ENCODE data around the gene CLVS2. TPM values are rescaled to one million over a fixed set of nuclear protein-coding genes. Genes with fewer than 3 reads are reported as not detected.

CLVS2 gene
- total and polyA plus RNA-seq, 5 donors from 2014 or later = not detected

GRCh38 chr6:123062670-123063069 lies 66.6 kb downstream of the CLVS2 start:
- Histone ChIP-seq H3K4me3 (ENCODE audit: low read depth, low read length) (no peak overlapping the region), H3K4me1 (ENCODE audit: control insufficient read depth, insufficient read depth, low read length, poor library complexity, severe bottlenecking) (no peaks in the 10 kb centered on the region), H3K36me3 (ENCODE audit: control insufficient read depth, insufficient read depth, low read length) (no peaks in the 10 kb centered on the region), H3K27ac (ENCODE audit: insufficient read depth, low read length, poor library complexity, severe bottlenecking) (no peak overlapping the region), H3K27me3 (ENCODE audit: control insufficient read depth, insufficient read depth, low read length) (no peaks in the 10 kb centered on the region), H3K9me3 (ENCODE audit: control insufficient read depth in 2 of 2, low read length in 2 of 2) (no peaks in the 10 kb centered on the region)
- Mint-ChIP-seq H3K4me1 (no peaks in the 10 kb centered on the region), H3K4me3 (no peak overlapping the region), H3K27ac (no peak overlapping the region), H3K9me3 (peaks cover 0 to 6% (median 0%) of the 10 kb centered on the region in 7 donors), H3K36me3 (no peaks in the 10 kb centered on the region), H3K27me3 (no peaks in the 10 kb centered on the region)
- no peak for DNase-seq
- ATAC-seq (ENCODE audit: low read depth in 2 of 2) = no peak

GRCh38 chr6:123064038-123064437 lies 68.0 kb downstream of the CLVS2 start:
- no peak for ATAC-seq (ENCODE audit: low read depth in 2 of 2)

GRCh38 chr6:123074616-123075015 lies 78.6 kb downstream of the CLVS2 start:
- H3K4me3 ChIP-seq (ENCODE audit: low read depth, low read length) = no peak overlapping the region
- no peaks in the 10 kb centered on the region for H3K27me3 Mint-ChIP-seq
- H3K9me3 Mint-ChIP-seq = peaks cover 0 to 8% (median 2%) of the 10 kb centered on the region in 7 donors
- no peaks in the 10 kb centered on the region for H3K36me3 ChIP-seq (ENCODE audit: control insufficient read depth, insufficient read depth, low read length)
- H3K27me3 ChIP-seq (ENCODE audit: control insufficient read depth, insufficient read depth, low read length) = no peaks in the 10 kb centered on the region
- H3K9me3 ChIP-seq (ENCODE audit: control insufficient read depth in 2 of 2, low read length in 2 of 2) = no peaks in the 10 kb centered on the region
- no peak overlapping the region for H3K27ac Mint-ChIP-seq
- no peaks in the 10 kb centered on the region for H3K36me3 Mint-ChIP-seq
- no peak for DNase-seq
- H3K27ac ChIP-seq (ENCODE audit: insufficient read depth, low read length, poor library complexity, severe bottlenecking) = no peak overlapping the region
- ATAC-seq (ENCODE audit: low read depth in 2 of 2) = no peak
- H3K4me1 ChIP-seq (ENCODE audit: control insufficient read depth, insufficient read depth, low read length, poor library complexity, severe bottlenecking) = no peaks in the 10 kb centered on the region
- no peaks in the 10 kb centered on the region for H3K4me1 Mint-ChIP-seq
- H3K4me3 Mint-ChIP-seq = no peak overlapping the region

More at GRCh38 chr6:123064038-123064437, 68.0 kb downstream of the CLVS2 start:
- Histone ChIP-seq H3K4me3 (ENCODE audit: low read depth, low read length) (no peak overlapping the region), H3K27me3 (ENCODE audit: control insufficient read depth, insufficient read depth, low read length) (no peaks in the 10 kb centered on the region), H3K36me3 (ENCODE audit: control insufficient read depth, insufficient read depth, low read length) (no peaks in the 10 kb centered on the region), H3K27ac (ENCODE audit: insufficient read depth, low read length, poor library complexity, severe bottlenecking) (no peak overlapping the region), H3K4me1 (ENCODE audit: control insufficient read depth, insufficient read depth, low read length, poor library complexity, severe bottlenecking) (no peaks in the 10 kb centered on the region), H3K9me3 (ENCODE audit: control insufficient read depth in 2 of 2, low read length in 2 of 2) (no peaks in the 10 kb centered on the region)
- Mint-ChIP-seq H3K36me3 (no peaks in the 10 kb centered on the region), H3K27ac (no peak overlapping the region), H3K4me3 (no peak overlapping the region), H3K27me3 (no peaks in the 10 kb centered on the region), H3K4me1 (no peaks in the 10 kb centered on the region), H3K9me3 (peaks cover 0 to 5% (median 0%) of the 10 kb centered on the region in 7 donors)
- DNase-seq = peak in 1 of 3 donors; percentile 12

DNA sequence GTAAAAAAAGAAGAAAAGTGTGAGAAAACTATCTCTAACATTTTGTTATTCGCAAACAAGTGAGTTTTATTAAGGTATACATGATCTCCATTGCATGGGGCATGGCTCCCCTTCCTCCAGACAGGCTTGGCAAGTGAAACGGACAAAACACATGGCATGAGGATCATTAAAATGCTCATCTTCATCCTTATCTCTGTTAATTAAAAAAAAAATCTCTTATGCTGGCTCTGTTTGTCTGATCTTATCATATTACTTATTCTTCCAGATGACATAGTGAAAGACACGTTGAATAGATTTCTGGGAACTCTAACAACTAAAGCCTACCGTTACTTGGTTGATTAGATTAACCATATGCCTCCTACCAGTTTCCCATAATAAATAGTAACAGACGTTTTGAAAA lies 89.4 kb downstream of the CLVS2 start:
- Histone ChIP-seq H3K9me3 (ENCODE audit: control insufficient read depth in 2 of 2, low read length in 2 of 2) (no peaks in the 10 kb centered on the region), H3K4me1 (ENCODE audit: control insufficient read depth, insufficient read depth, low read length, poor library complexity, severe bottlenecking) (no peaks in the 10 kb centered on the region), H3K4me3 (ENCODE audit: low read depth, low read length) (no peak overlapping the region), H3K27me3 (ENCODE audit: control insufficient read depth, insufficient read depth, low read length) (no peaks in the 10 kb centered on the region), H3K27ac (ENCODE audit: insufficient read depth, low read length, poor library complexity, severe bottlenecking) (no peak overlapping the region), H3K36me3 (ENCODE audit: control insufficient read depth, insufficient read depth, low read length) (no peaks in the 10 kb centered on the region)
- no peaks in the 10 kb centered on the region for H3K27me3 Mint-ChIP-seq
- H3K4me1 Mint-ChIP-seq = no peaks in the 10 kb centered on the region
- no peak for ATAC-seq (ENCODE audit: low read depth in 2 of 2)
- H3K27ac Mint-ChIP-seq = no peak overlapping the region
- no peaks in the 10 kb centered on the region for H3K36me3 Mint-ChIP-seq
- no peak for DNase-seq
- no peak overlapping the region for H3K4me3 Mint-ChIP-seq
- peaks cover 0 to 6% (median 4%) of the 10 kb centered on the region in 7 donors for H3K9me3 Mint-ChIP-seq

DNA sequence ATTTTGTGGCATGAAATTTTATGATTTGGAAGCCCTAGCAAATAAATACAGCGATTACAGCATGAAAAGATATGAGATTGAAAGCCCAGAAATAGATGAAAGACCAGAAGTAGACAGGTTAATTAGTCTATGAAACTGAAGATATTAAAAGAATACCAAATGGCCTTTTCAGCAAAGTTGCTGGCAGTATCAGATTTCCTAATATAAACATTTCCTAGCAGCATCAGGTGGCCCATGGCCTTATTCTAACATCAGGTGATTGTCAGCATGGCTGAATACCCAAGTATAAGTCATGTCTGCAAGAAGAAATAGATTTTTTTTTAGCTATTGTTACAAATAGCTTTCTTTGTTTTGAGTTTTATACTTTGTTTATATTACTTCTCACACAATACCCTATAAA lies 93.2 kb downstream of the CLVS2 start:
- Histone ChIP-seq H3K27me3 (ENCODE audit: control insufficient read depth, insufficient read depth, low read length) (no peaks in the 10 kb centered on the region), H3K9me3 (ENCODE audit: control insufficient read depth in 2 of 2, low read length in 2 of 2) (no peaks in the 10 kb centered on the region), H3K4me3 (ENCODE audit: low read depth, low read length) (no peak overlapping the region), H3K4me1 (ENCODE audit: control insufficient read depth, insufficient read depth, low read length, poor library complexity, severe bottlenecking) (no peaks in the 10 kb centered on the region), H3K27ac (ENCODE audit: insufficient read depth, low read length, poor library complexity, severe bottlenecking) (no peak overlapping the region), H3K36me3 (ENCODE audit: control insufficient read depth, insufficient read depth, low read length) (no peaks in the 10 kb centered on the region)
- ATAC-seq (ENCODE audit: low read depth in 2 of 2) (no peak), DNase-seq (no peak)
- Mint-ChIP-seq H3K4me3 (no peak overlapping the region), H3K9me3 (peaks cover 0 to 9% (median 2%) of the 10 kb centered on the region in 7 donors), H3K27me3 (no peaks in the 10 kb centered on the region), H3K27ac (no peak overlapping the region), H3K36me3 (no peaks in the 10 kb centered on the region), H3K4me1 (no peaks in the 10 kb centered on the region)

GRCh38 chr6:123091091-123091895 lies 95.3 kb downstream of the CLVS2 start:
- Mint-ChIP-seq H3K27ac (no peak overlapping the region), H3K4me1 (no peaks in the 10 kb centered on the region), H3K9me3 (peaks cover 0 to 15% (median 2%) of the 10 kb centered on the region in 7 donors), H3K36me3 (no peaks in the 10 kb centered on the region), H3K27me3 (no peaks in the 10 kb centered on the region), H3K4me3 (no peak overlapping the region)
- Histone ChIP-seq H3K27ac (ENCODE audit: insufficient read depth, low read length, poor library complexity, severe bottlenecking) (no peak overlapping the region), H3K9me3 (ENCODE audit: control insufficient read depth in 2 of 2, low read length in 2 of 2) (no peaks in the 10 kb centered on the region), H3K27me3 (ENCODE audit: control insufficient read depth, insufficient read depth, low read length) (no peaks in the 10 kb centered on the region), H3K4me1 (ENCODE audit: control insufficient read depth, insufficient read depth, low read length, poor library complexity, severe bottlenecking) (no peaks in the 10 kb centered on the region), H3K36me3 (ENCODE audit: control insufficient read depth, insufficient read depth, low read length) (no peaks in the 10 kb centered on the region), H3K4me3 (ENCODE audit: low read depth, low read length) (no peak overlapping the region)
- no peak for ATAC-seq (ENCODE audit: low read depth in 2 of 2)
- no peak for DNase-seq

DNA sequence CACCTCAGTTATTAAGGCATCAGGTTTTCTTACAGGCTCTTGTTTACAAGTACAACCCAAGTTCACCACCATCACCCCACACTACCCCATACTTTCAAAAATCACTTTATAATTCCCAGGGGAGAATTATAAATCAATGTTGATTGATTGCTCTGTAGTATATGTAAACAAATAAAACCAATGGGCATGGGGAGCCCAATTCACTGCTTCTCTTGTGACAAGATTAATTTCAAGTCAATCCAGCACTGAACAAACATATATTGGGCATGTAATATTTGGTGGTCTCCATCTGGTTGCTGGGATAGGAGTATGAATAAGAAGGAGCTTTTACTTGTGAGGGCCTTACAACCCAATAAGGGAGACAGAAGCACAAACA lies 95.8 kb downstream of the CLVS2 start:
- no peak overlapping the region for H3K4me3 Mint-ChIP-seq
- ATAC-seq (ENCODE audit: low read depth in 2 of 2) = no peak

GRCh38 chr6:123094795-123095194 lies 98.8 kb downstream of the CLVS2 start:
- no peaks in the 10 kb centered on the region for H3K4me1 ChIP-seq (ENCODE audit: control insufficient read depth, insufficient read depth, low read length, poor library complexity, severe bottlenecking)
- no peak overlapping the region for H3K27ac ChIP-seq (ENCODE audit: insufficient read depth, low read length, poor library complexity, severe bottlenecking)
- H3K36me3 ChIP-seq (ENCODE audit: control insufficient read depth, insufficient read depth, low read length) = no peaks in the 10 kb centered on the region
- H3K27me3 ChIP-seq (ENCODE audit: control insufficient read depth, insufficient read depth, low read length) = no peaks in the 10 kb centered on the region
- H3K9me3 Mint-ChIP-seq = peaks cover 0 to 15% (median 7%) of the 10 kb centered on the region in 7 donors
- no peaks in the 10 kb centered on the region for H3K9me3 ChIP-seq (ENCODE audit: control insufficient read depth in 2 of 2, low read length in 2 of 2)
- DNase-seq = no peak
- no peak for ATAC-seq (ENCODE audit: low read depth in 2 of 2)
- H3K4me3 Mint-ChIP-seq = no peak overlapping the region
- peak overlapping the region in 1 of 3 donors; percentile 10 for H3K27ac Mint-ChIP-seq
- no peaks in the 10 kb centered on the region for H3K36me3 Mint-ChIP-seq
- no peaks in the 10 kb centered on the region for H3K4me1 Mint-ChIP-seq
- no peaks in the 10 kb centered on the region for H3K27me3 Mint-ChIP-seq
- H3K4me3 ChIP-seq (ENCODE audit: low read depth, low read length) = no peak overlapping the region

More for the DNA sequence above, 95.8 kb downstream of the CLVS2 start:
- Mint-ChIP-seq H3K36me3 (no peaks in the 10 kb centered on the region), H3K9me3 (peaks cover 0 to 15% (median 2%) of the 10 kb centered on the region in 7 donors), H3K27ac (no peak overlapping the region), H3K4me1 (no peaks in the 10 kb centered on the region), H3K27me3 (no peaks in the 10 kb centered on the region)
- no peak for DNase-seq
- no peaks in the 10 kb centered on the region for H3K27me3 ChIP-seq (ENCODE audit: control insufficient read depth, insufficient read depth, low read length)
- no peaks in the 10 kb centered on the region for H3K9me3 ChIP-seq (ENCODE audit: control insufficient read depth in 2 of 2, low read length in 2 of 2)
- H3K27ac ChIP-seq (ENCODE audit: insufficient read depth, low read length, poor library complexity, severe bottlenecking) = no peak overlapping the region
- no peak overlapping the region for H3K4me3 ChIP-seq (ENCODE audit: low read depth, low read length)
- H3K36me3 ChIP-seq (ENCODE audit: control insufficient read depth, insufficient read depth, low read length) = no peaks in the 10 kb centered on the region
- no peaks in the 10 kb centered on the region for H3K4me1 ChIP-seq (ENCODE audit: control insufficient read depth, insufficient read depth, low read length, poor library complexity, severe bottlenecking)

All from CD4-positive, CD25-positive, alpha-beta regulatory T cell (primary cell).